KMS-11 (cell line): ENCODE data around the gene GAK.
"Not testable (repeated sequence)": the region's sequence is repeated elsewhere in the genome, so short reads cannot be mapped to it uniquely, and the experiment has no call there.

ENCODE experiments used
- H2AFZ ChIP-seq: fragments of 200-600 bp; sonication (generic); 2 replicates; pipeline ENCODE4 v1.6.1; 2016; ENCODE audit warnings: antibody characterized with exemption, mixed run types, low read depth
- H3K27ac ChIP-seq: fragments of 200-600 bp; sonication (generic); 2 replicates; pipeline ENCODE4 v1.6.1; 2016; ENCODE audit warnings: mild to moderate bottlenecking, mixed run types
- H3K27me3 ChIP-seq: fragments of 200-600 bp; sonication (generic); 2 replicates; pipeline ENCODE4 v1.6.1; 2017; ENCODE audit warnings: mild to moderate bottlenecking, low read depth, mixed run types, moderate library complexity; ENCODE audit not compliant: insufficient read depth
- H3K36me3 ChIP-seq: fragments of 200-600 bp; sonication (generic); 2 replicates; pipeline ENCODE4 v1.6.1; 2017; ENCODE audit warnings: mild to moderate bottlenecking, mixed run types; ENCODE audit not compliant: insufficient read depth
- H3K4me1 ChIP-seq: fragments of 200-600 bp; sonication (generic); 2 replicates; pipeline ENCODE4 v1.6.1; 2016; ENCODE audit warnings: mild to moderate bottlenecking, low read depth, mixed run types; ENCODE audit not compliant: poor library complexity, severe bottlenecking
- H3K4me2 ChIP-seq: fragments of 200-600 bp; sonication (generic); 2 replicates; pipeline ENCODE4 v1.7.0; 2016; ENCODE audit warnings: mild to moderate bottlenecking, mixed run types
- H3K4me3 ChIP-seq: fragments of 200-600 bp; sonication (generic); IDR thresholded peaks from 2 replicates; pipeline ENCODE4 v1.6.1; 2017; ENCODE audit warnings: low read depth, low read length, mixed read lengths; ENCODE audit not compliant: insufficient read depth
- H3K79me2 ChIP-seq: fragments of 200-600 bp; sonication (generic); 2 replicates; pipeline ENCODE4 v1.6.1; 2016; ENCODE audit warnings: low read depth, mixed run types; ENCODE audit not compliant: insufficient read depth
- H3K9ac ChIP-seq: fragments of 200-600 bp; sonication (generic); 2 replicates; pipeline ENCODE4 v1.6.1; 2016; ENCODE audit warnings: mild to moderate bottlenecking, mixed run types
- H4K20me1 ChIP-seq: fragments of 200-600 bp; sonication (generic); 2 replicates; pipeline ENCODE4 v1.6.1; 2016; ENCODE audit warnings: mild to moderate bottlenecking, mixed run types; ENCODE audit not compliant: insufficient read depth
- TF ChIP-seq, protein P1 (sequence below): fragments of 200-600 bp; sonication (generic); conservative IDR thresholded peaks from 2 replicates; pipeline ENCODE4 v1.6.1; 2017; ENCODE audit warnings: low read depth, mild to moderate bottlenecking, antibody characterized with exemption, low read length, moderate library complexity, mixed read lengths

The GAK gene

DNA sequence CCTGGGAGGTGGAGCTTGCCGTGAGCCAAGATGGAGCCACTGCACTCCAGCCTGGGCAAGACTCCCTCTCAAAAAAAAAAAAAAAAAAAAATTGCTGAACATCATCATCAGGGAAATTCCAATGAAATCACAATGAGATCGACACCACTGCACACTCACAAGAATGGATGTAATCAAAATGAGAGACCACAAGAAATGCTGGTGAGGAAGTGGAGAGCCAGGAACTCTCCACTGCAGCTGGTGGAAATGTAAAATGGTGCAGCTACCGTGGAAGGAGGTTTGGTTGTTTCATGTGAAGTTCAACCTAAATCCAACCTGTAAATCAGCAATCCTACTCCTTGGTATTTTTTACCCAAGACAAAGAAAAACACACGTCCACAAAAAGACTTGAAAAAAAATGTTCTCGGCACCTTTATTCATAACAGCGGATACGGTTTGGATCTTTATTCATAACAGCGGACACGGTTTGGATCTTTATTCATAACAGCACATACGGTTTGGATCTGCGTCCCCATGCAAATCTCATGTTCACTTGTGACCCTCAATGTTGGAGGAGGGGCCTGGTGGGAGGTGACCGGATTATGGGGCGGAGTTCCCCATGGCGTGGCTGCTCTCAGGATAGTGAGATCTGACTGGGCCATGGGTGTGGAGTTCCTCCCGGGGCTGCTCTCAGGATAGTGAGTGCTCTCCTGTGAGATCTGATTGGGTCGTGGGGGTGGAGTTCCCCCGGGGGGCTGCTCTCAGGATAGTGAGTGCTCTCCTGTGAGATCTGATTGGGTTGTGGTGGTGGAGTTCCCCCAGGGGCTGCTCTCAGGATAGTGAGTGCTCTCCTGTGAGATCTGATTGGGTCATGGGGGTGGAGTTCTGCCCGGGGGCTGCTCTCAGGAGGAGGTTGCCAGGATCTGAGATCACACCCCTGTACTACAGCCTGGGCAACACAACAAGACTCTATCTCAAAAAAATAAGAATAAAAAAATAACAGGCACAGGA, 7.7 kb downstream of the GAK start:
- Histone ChIP-seq H3K4me1 (no peaks in the 10 kb centered on the region), H3K27me3 (no peaks in the 10 kb centered on the region), H3K79me2 (peaks cover 59% of the 10 kb centered on the region), H4K20me1 (no peaks in the 10 kb centered on the region), H3K4me3 (no peak overlapping the region), H3K36me3 (no peaks in the 10 kb centered on the region), H3K27ac (no peak overlapping the region), H3K4me2 (no peak overlapping the region), H3K9ac (no peak overlapping the region), H2AFZ (no peak overlapping the region)
- TF ChIP-seq, protein P1, sequence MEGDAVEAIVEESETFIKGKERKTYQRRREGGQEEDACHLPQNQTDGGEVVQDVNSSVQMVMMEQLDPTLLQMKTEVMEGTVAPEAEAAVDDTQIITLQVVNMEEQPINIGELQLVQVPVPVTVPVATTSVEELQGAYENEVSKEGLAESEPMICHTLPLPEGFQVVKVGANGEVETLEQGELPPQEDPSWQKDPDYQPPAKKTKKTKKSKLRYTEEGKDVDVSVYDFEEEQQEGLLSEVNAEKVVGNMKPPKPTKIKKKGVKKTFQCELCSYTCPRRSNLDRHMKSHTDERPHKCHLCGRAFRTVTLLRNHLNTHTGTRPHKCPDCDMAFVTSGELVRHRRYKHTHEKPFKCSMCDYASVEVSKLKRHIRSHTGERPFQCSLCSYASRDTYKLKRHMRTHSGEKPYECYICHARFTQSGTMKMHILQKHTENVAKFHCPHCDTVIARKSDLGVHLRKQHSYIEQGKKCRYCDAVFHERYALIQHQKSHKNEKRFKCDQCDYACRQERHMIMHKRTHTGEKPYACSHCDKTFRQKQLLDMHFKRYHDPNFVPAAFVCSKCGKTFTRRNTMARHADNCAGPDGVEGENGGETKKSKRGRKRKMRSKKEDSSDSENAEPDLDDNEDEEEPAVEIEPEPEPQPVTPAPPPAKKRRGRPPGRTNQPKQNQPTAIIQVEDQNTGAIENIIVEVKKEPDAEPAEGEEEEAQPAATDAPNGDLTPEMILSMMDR = no peak

DNA sequence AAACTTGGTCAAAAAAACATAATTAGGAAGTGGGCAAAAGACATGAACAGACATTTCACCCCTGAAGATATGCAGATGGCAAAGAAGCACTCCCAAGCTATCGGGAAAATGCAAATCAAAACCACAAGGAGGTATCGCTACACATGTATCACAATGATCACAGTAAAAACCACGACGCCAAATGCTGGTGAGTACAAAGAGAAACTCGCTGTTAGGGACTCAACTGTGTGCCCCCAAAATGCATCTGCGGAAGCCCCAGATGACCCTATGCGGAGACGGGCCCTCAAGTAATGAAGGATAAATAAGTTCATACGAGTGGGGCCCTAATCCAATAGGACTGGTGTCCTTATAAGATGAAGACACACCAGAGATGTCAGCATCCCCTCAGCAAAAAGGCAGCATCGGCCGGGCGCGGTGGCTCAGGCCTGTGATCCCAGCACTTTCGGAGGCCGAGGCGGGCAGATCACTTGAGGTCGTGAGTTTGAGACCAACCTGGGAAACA, 10.2 kb downstream of the GAK start:
- H3K27ac ChIP-seq = no peak overlapping the region
- peaks cover 57% of the 10 kb centered on the region for H3K79me2 ChIP-seq
- H3K4me2 ChIP-seq = no peak overlapping the region
- H3K36me3 ChIP-seq = no peaks in the 10 kb centered on the region
- H2AFZ ChIP-seq = no peak overlapping the region
- no peak overlapping the region for H3K9ac ChIP-seq
- H3K4me1 ChIP-seq = no peaks in the 10 kb centered on the region
- no peak overlapping the region for H3K4me3 ChIP-seq
- H3K27me3 ChIP-seq = no peaks in the 10 kb centered on the region
- H4K20me1 ChIP-seq = no peaks in the 10 kb centered on the region
- TF ChIP-seq, protein P1 = no peak

DNA sequence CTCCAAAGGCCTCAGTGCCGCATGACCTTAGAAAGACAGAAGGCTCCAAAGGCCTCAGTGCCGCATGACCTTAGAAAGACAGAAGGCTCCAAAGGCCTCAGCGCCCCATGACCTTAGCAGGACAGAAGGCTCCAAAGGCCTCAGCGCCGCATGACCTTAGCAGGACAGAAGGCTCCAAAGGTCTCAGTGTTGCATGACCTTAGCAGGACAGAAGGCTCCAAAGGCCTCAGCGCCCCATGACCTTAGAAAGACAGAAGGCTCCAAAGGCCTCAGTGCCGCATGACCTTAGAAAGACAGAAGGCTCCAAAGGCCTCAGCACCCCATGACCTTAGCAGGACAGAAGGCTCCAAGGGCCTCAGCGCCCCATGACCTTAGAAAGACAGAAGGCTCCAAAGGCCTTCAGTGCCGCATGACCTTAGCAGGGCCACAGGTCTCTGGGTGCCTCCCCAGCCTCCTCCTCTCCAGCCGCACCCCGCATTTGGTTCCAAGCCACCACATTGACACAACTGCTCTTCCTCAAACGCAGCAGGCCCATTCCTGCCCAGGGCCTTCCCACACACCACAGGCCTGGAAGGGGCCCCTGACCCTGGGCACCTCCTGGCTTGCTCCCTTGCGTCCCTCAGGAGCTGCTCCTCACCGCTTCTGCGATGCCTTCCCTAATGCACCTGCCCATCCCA, 13.0 kb downstream of the GAK start:
- not testable (repeated sequence) for H4K20me1 ChIP-seq, H3K4me2 ChIP-seq, H3K4me3 ChIP-seq, H3K27me3 ChIP-seq, H3K27ac ChIP-seq, H3K36me3 ChIP-seq, H3K9ac ChIP-seq, H3K4me1 ChIP-seq, H2AFZ ChIP-seq
- H3K79me2 ChIP-seq = peaks cover 61% of the 10 kb centered on the region

DNA sequence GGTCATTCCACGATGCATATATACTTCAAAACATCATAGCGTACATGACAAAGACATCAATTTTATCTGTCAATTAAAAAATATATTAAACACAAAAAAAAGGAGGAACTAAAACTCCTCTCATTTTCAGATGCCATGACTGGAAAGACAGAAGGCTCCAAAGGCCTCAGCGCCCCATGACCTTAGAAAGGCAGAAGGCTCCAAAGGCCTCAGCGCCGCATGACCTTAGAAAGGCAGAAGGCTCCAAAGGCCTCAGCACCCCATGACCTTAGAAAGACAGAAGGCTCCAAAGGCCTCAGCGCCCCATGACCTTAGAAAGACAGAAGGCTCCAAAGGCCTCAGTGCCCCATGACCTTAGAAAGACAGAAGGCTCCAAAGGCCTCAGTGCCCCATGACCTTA, 13.5 kb downstream of the GAK start:
- H3K36me3 ChIP-seq, H2AFZ ChIP-seq, H3K27ac ChIP-seq, H3K27me3 ChIP-seq, H3K4me3 ChIP-seq, H3K4me1 ChIP-seq, H3K4me2 ChIP-seq, H4K20me1 ChIP-seq, H3K9ac ChIP-seq: not testable (repeated sequence)
- H3K79me2 ChIP-seq = peaks cover 58% of the 10 kb centered on the region

DNA sequence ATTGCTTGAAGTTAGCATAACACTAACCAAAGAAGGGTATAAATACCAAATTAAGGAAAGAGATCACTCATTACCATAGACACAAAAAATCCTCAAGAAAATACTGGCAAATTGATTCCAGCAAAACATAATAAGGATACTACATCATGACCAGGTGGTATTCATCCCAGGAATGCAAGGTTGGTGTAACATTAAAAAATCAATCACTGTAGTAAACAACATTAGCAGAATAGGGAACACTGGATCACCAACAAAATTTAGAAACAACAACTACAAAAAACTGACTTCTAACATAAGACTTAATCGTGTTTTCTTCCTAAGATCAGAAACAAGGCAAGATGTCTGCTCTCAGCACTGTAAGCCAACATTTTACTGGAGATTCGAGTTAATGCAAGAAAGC, 14.1 kb downstream of the GAK start:
- H3K4me3 ChIP-seq = no peak overlapping the region
- H3K36me3 ChIP-seq = no peaks in the 10 kb centered on the region
- no peak overlapping the region for H3K4me2 ChIP-seq
- no peaks in the 10 kb centered on the region for H3K27me3 ChIP-seq
- TF ChIP-seq, protein P1 = no peak
- no peak overlapping the region for H3K27ac ChIP-seq
- H2AFZ ChIP-seq = no peak overlapping the region
- H3K79me2 ChIP-seq = peaks cover 57% of the 10 kb centered on the region
- no peaks in the 10 kb centered on the region for H4K20me1 ChIP-seq
- H3K4me1 ChIP-seq = no peaks in the 10 kb centered on the region
- H3K9ac ChIP-seq = no peak overlapping the region
